DOHH2 (cell line): ENCODE measurements around the gene ACER1.

Experiments used
- CTCF ChIP-seq: fragments of 200-600 bp; sonication (generic); IDR thresholded peaks from one replicate; pipeline ENCODE4 v1.5.1; 2014; ENCODE audit warnings: antibody characterized with exemption, mild to moderate bottlenecking, low read depth, low read length; ENCODE audit not compliant: poor library complexity, severe bottlenecking
- EZH2phosphoT487 ChIP-seq: fragments of 200-600 bp; sonication (generic); IDR thresholded peaks from 2 replicates; pipeline ENCODE4 v1.6.1; 2017; ENCODE audit warnings: borderline replicate concordance, mild to moderate bottlenecking, antibody characterized with exemption, low read length, moderate library complexity, mixed read lengths

GRCh38 chr19:6259312-6259861 lies 74.0 kb downstream of the ACER1 start:
- TF ChIP-seq CTCF (no peak), EZH2phosphoT487 (no peak)
